Lung (tissue), 12 donors: Measurements from ENCODE around the gene FAIM2. TPM values are rescaled to one million over a fixed set of nuclear protein-coding genes. Genes with fewer than 3 reads are reported as not detected.

Source experiments
- ATAC-seq: fragments of 200-7000 bp; cut with Tn5 transposase; one replicate; pipeline ENCODE4 v1.9.1; 2020; ENCODE audit warnings: moderate number of reproducible peaks; ENCODE audit not compliant: insufficient read depth, low FRiP score
- DNase-seq, 3 donors: peaks; one replicate each; pipeline ENCODE4 v3.0.0-alpha.2; 2013 to 2017
- H3K27ac ChIP-seq, 2 donors: one replicate each; pipeline ENCODE4 v1.5.1; 2013; ENCODE audit warnings: mild to moderate bottlenecking in 2 of 2, moderate library complexity in 2 of 2, control low read depth in 1 of 2, inconsistent platforms in 1 of 2, low read depth in 1 of 2, low read length in 1 of 2
- H3K27me3 ChIP-seq, 3 donors: one replicate each; pipeline ENCODE4 v1.5.1; 2013; ENCODE audit warnings: low read length in 2 of 3; ENCODE audit not compliant: control insufficient read depth in 3 of 3, insufficient read depth in 3 of 3
- H3K36me3 ChIP-seq, 4 donors: one replicate each; pipeline ENCODE4 v1.5.1; 2013; ENCODE audit warnings: low read length in 4 of 4, mild to moderate bottlenecking in 1 of 4, moderate library complexity in 1 of 4; ENCODE audit not compliant: control insufficient read depth in 4 of 4, insufficient read depth in 4 of 4
- H3K4me1 ChIP-seq, 5 donors: one replicate each; pipeline ENCODE4 v1.5.1; 2013; ENCODE audit warnings: low read length in 5 of 5, mild to moderate bottlenecking in 2 of 5, moderate library complexity in 1 of 5; ENCODE audit not compliant: control insufficient read depth in 5 of 5, insufficient read depth in 5 of 5
- H3K4me3 ChIP-seq: one replicate; pipeline ENCODE4 v1.5.1; 2013; ENCODE audit warnings: mild to moderate bottlenecking, control low read depth, moderate library complexity
- H3K9ac ChIP-seq, 2 donors: one replicate each; pipeline ENCODE4 v1.5.1; 2013; ENCODE audit warnings: low read length in 2 of 2, control low read depth in 1 of 2; ENCODE audit not compliant: insufficient read depth in 1 of 2
- H3K9me3 ChIP-seq, 4 donors: one replicate each; pipeline ENCODE4 v1.5.1; 2013; ENCODE audit warnings: low read length in 3 of 4, mild to moderate bottlenecking in 1 of 4, moderate library complexity in 1 of 4; ENCODE audit not compliant: control insufficient read depth in 4 of 4, insufficient read depth in 3 of 4
- CTCF ChIP-seq: IDR thresholded peaks from 2 replicates; pipeline ENCODE4 v1.5.1; 2012; ENCODE audit warnings: mild to moderate bottlenecking; ENCODE audit errors: control extremely low read depth, extremely low read depth
- WGBS, 2 donors: extraction: QIAGEN DNeasy Blood & Tissue Kit; methylation state at CpG; one replicate each; pipeline ENCODE4 v1.1.7; 2013; 5-methylcytosine and 5-hydroxymethylcytosine counted together
- polyA plus RNA-seq, 2 donors: library from polyadenylated mRNA; stranded (reverse); fragments of 200-250 nt; gene quantifications; one replicate each; pipeline ENCODE4 v1.2.1, GENCODE V29; 2013
- total RNA-seq, 2 donors: library from RNA; depleted of rRNA in 1 of 2; stranded (reverse); fragments of >200 nt in 1 of 2; gene quantifications; one replicate each; pipeline ENCODE4 v1.2.1, GENCODE V29; 2014 to 2021
- donor health status: control.
- donor health status: control.
- donor health status: Bipolar disorder and iron deficiency.
- donor health status: healthy.
- donor health status: DM: yes; HTN: yes; CAD: no.

The FAIM2 gene
- total and polyA plus RNA-seq, 4 donors = 0.46 to 1.4 (median 0.55) TPM

- DNase-seq (no peak), ATAC-seq (no peak)
- H3K4me3 ChIP-seq = no peak overlapping the region
- H3K27ac ChIP-seq = no peak overlapping the region
- no peaks in the 10 kb centered on the region for H3K9me3 ChIP-seq
- no peak for TF ChIP-seq CTCF
- 93 to 97% methylated on average over 4 of the region's 4 CpGs for WGBS, 2 donors
- no peaks in the 10 kb centered on the region for H3K36me3 ChIP-seq
- H3K27me3 ChIP-seq = peaks cover 0 to 14% (median 0%) of the 10 kb centered on the region in 3 donors
- H3K9ac ChIP-seq = no peak overlapping the region
- H3K4me1 ChIP-seq = peaks cover 0 to 16% (median 3%) of the 10 kb centered on the region in 5 donors
Observed at GRCh38 chr12:49843876-49844437, 59.7 kb downstream of the FAIM2 start.

- Histone ChIP-seq H3K27me3 (peaks cover 0 to 11% (median 0%) of the 10 kb centered on the region in 3 donors), H3K4me3 (peak overlapping the region; percentile 65), H3K9me3 (no peaks in the 10 kb centered on the region), H3K36me3 (peaks cover 0 to under 1% (median 0%) of the 10 kb centered on the region in 4 donors), H3K9ac (peak overlapping the region in 1 of 2 donors; percentile 92), H3K4me1 (peaks cover 0 to 16% (median 3%) of the 10 kb centered on the region in 5 donors), H3K27ac (peak overlapping the region; percentile 82 to 87)
- no peak for TF ChIP-seq CTCF
- peak in 1 of 3 donors; percentile 21 for DNase-seq
- no peak for ATAC-seq
- 72 to 92% methylated on average over 7 of the region's 7 CpGs for WGBS, 2 donors
Observed at GRCh38 chr12:49843411-49843810, 60.3 kb downstream of the FAIM2 start.

GRCh38 chr12:49842519-49843352 is 61.0 kb downstream of the FAIM2 start, which contains the start of gene BCDIN3D:
Gene BCDIN3D, minus strand, starts transcription at chr12:49843106. Its CDS starts 19 bp downstream, at chr12:49843087.
- peak; percentile 89 to 93 (median 90) for DNase-seq
- 0 to 1% methylated on average over 55 of the region's 55 CpGs for WGBS, 2 donors
- TF ChIP-seq CTCF = no peak

More at GRCh38 chr12:49842519-49843352, 61.0 kb downstream of the FAIM2 start, which contains the start of gene BCDIN3D:
- H3K27ac ChIP-seq = peak within 1 kb of the TSS; percentile 82 to 87
- peak within 1 kb of the TSS; percentile 65 for H3K4me3 ChIP-seq
- H3K9ac ChIP-seq = peak within 1 kb of the TSS; percentile 59 to 92
- peak; percentile 93 for ATAC-seq
- peaks cover 0 to 6% (median 0%) of the 10 kb centered on the region in 3 donors for H3K27me3 ChIP-seq
- H3K9me3 ChIP-seq = no peaks in the 10 kb centered on the region
- peaks cover 0 to 16% (median 3%) of the 10 kb centered on the region in 5 donors for H3K4me1 ChIP-seq
- peaks cover 0 to 7% (median 0%) of the 10 kb centered on the region in 4 donors for H3K36me3 ChIP-seq
